ENCODE results near the gene FAM50B.

DNA sequence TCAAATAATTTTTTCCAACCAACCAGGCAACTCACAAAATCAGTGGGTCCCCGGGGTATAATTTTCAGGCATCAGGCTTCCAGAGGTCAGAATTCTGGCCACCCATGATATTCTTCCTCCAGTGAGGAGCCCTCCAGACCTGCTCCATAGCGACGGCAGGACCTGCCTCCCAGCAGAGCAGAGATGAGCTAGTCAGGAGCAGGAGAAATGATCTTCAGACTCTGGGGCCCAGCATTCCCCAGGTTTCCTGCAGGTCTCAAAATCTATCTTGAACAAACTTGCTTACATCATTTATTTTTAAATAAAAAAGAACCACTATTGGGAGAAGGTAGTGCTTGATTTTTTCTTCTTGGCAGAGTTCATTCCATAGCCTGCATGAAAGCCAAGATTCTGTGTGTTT lies 44.7 kb downstream of the FAM50B start:
- TF ChIP-seq, protein P1, sequence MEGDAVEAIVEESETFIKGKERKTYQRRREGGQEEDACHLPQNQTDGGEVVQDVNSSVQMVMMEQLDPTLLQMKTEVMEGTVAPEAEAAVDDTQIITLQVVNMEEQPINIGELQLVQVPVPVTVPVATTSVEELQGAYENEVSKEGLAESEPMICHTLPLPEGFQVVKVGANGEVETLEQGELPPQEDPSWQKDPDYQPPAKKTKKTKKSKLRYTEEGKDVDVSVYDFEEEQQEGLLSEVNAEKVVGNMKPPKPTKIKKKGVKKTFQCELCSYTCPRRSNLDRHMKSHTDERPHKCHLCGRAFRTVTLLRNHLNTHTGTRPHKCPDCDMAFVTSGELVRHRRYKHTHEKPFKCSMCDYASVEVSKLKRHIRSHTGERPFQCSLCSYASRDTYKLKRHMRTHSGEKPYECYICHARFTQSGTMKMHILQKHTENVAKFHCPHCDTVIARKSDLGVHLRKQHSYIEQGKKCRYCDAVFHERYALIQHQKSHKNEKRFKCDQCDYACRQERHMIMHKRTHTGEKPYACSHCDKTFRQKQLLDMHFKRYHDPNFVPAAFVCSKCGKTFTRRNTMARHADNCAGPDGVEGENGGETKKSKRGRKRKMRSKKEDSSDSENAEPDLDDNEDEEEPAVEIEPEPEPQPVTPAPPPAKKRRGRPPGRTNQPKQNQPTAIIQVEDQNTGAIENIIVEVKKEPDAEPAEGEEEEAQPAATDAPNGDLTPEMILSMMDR (IDR thresholded peaks at IDR 0.05), result no peak
- no peak for TF ChIP-seq POLR2A (IDR thresholded peaks at IDR 0.05)
